AG04449 (cell line): ENCODE results near the gene AOC3.

ENCODE experiments used
- CTCF ChIA-PET: fragments of 350-600 bp; formaldehyde crosslinking; extraction: SDS; loops from one replicate; lab custom pipeline; 2021; ENCODE audit warnings: antibody characterized with exemption; lab: Yijun Ruan, JAX
- POLR2A ChIA-PET: fragments of 400-600, 350-600 bp; formaldehyde crosslinking; extraction: SDS; loops from one replicate; lab custom pipeline; 2020; ENCODE audit warnings: antibody characterized with exemption, inconsistent platforms; lab: Yijun Ruan, JAX
- DNase-seq: peaks from one replicate; pipeline ENCODE4 v3.0.0-alpha.2; 2010; ENCODE audit warnings: low read depth, low spot score
- H3K4me3 ChIP-seq: 2 replicates; pipeline ENCODE4 v1.5.1; 2011; ENCODE audit warnings: low read depth, mild to moderate bottlenecking, control low read depth, low read length
- CTCF ChIP-seq: IDR thresholded peaks from one replicate; pipeline ENCODE4 v1.5.1; 2011; ENCODE audit warnings: mild to moderate bottlenecking, moderate library complexity, low read length, control low read depth, inconsistent platforms; ENCODE audit not compliant: insufficient read depth; ENCODE audit errors: missing control alignments

The AOC3 gene

GRCh38 chr17:42814633-42815399 is 36.2 kb upstream of the AOC3 start:
- DNase-seq, result peak; percentile 57
- ChIA-PET POLR2A (interaction anchor here (0.6 to 1.5 kb wide), 4 partner anchors 9 to 501 kb away, joined by 3 to 5 read pairs (median 4); partner anchors contain the start of gene BECN1), CTCF (interaction anchor here (0.6 to 10.6 kb wide), 8 partner anchors 7 to 236 kb away, joined by 3 to 134 read pairs (median 4); partner anchors contain the start of gene BECN1)
- no peak for TF ChIP-seq CTCF
- H3K4me3 ChIP-seq, result no peak overlapping the region

GRCh38 chr17:42817866-42818265 is 33.1 kb upstream of the AOC3 start:
- H3K4me3 ChIP-seq, result no peak overlapping the region
- DNase-seq, result no peak
- CTCF ChIA-PET, result interaction anchor here (1.0 to 8.7 kb wide), 10 partner anchors 6 to 121 kb away, joined by 3 to 134 read pairs (median 4); partner anchors contain the start of genes AOC2, PSME3 and RAMP2
- TF ChIP-seq CTCF, result no peak
- POLR2A ChIA-PET, result interaction anchor here (1.1 kb wide), 1 partner anchor 20 kb away, joined by 3 read pairs; the partner anchor contains the start of gene COA3

GRCh38 chr17:42818379-42818778 is 32.6 kb upstream of the AOC3 start:
- no peak overlapping the region for H3K4me3 ChIP-seq
- CTCF ChIA-PET, result interaction anchor here (0.9 to 8.7 kb wide), 13 partner anchors 6 to 120 kb away, joined by 3 to 134 read pairs (median 4); partner anchors contain the start of genes AOC2, PSME3 and RAMP2
- no peak for TF ChIP-seq CTCF
- POLR2A ChIA-PET, result interaction anchor here (1.1 kb wide), 1 partner anchor 20 kb away, joined by 3 read pairs; the partner anchor contains the start of gene COA3
- DNase-seq, result no peak

- no peak for DNase-seq
- CTCF ChIA-PET, result interaction anchor here (0.6 to 8.7 kb wide), 20 partner anchors 8 to 242 kb away, joined by 3 to 134 read pairs (median 4); partner anchors contain the start of genes CNTD1, COA3, PSMC3IP and PSME3
- no peak overlapping the region for H3K4me3 ChIP-seq
- POLR2A ChIA-PET, result no interaction called here
- peak; percentile 66 for TF ChIP-seq CTCF
Observed at GRCh38 chr17:42819939-42820535, 31.0 kb upstream of the AOC3 start.

- H3K4me3 ChIP-seq, result no peak overlapping the region
- CTCF ChIA-PET, result interaction anchor here (0.7 to 8.7 kb wide), 14 partner anchors 9 to 243 kb away, joined by 3 to 134 read pairs (median 4); partner anchors contain the start of genes PSMC3IP, PSME3 and WNK4
- DNase-seq, result no peak
- POLR2A ChIA-PET, result interaction anchor here (0.6 kb wide), 1 partner anchor 35 kb away, joined by 4 read pairs; no protein-coding TSS in a partner anchor
- TF ChIP-seq CTCF, result no peak
Observed at GRCh38 chr17:42821176-42821575, 29.8 kb upstream of the AOC3 start.
